HG02610 (cell line): Measurements from ENCODE around the gene TMEM119.
"Not testable (repeated sequence)": the region's sequence is repeated elsewhere in the genome, so short reads cannot be mapped to it uniquely, and the experiment has no call there.

ENCODE experiments used
- ATAC-seq: cut with Tn5 transposase; IDR thresholded peaks from one replicate; pipeline ENCODE4 v1.9.1; 2021; ENCODE audit warnings: mild to moderate bottlenecking, moderate library complexity; ENCODE audit not compliant: unreplicated experiment

Gene TMEM119

GRCh38 chr12:108635201-108635996 lies 37.5 kb upstream of the TMEM119 start:
- peak; percentile 49 for ATAC-seq

- no peak for ATAC-seq
Observed at GRCh38 chr12:108634341-108634751, 36.5 kb upstream of the TMEM119 start.

- peak; percentile 51 for ATAC-seq
Observed at GRCh38 chr12:108633534-108634248, 35.8 kb upstream of the TMEM119 start, which contains the start of gene SELPLG. Gene SELPLG, minus strand, starts transcription at chr12:108633894. Its CDS starts 9,587 bp downstream, at chr12:108624307.

- no peak for ATAC-seq
Observed at GRCh38 chr12:108633081-108633533, 35.2 kb upstream of the TMEM119 start.

- ATAC-seq: not testable (repeated sequence)
Observed at GRCh38 chr12:108631261-108631660, 33.4 kb upstream of the TMEM119 start.

GRCh38 chr12:108630481-108631207 lies 32.8 kb upstream of the TMEM119 start:
- no peak for ATAC-seq

GRCh38 chr12:108629824-108630476 lies 32.1 kb upstream of the TMEM119 start:
- no peak for ATAC-seq

- no peak for ATAC-seq
Observed at GRCh38 chr12:108629151-108629550, 31.3 kb upstream of the TMEM119 start.

- ATAC-seq: no peak
Observed at GRCh38 chr12:108627134-108627920, 29.4 kb upstream of the TMEM119 start.

- no peak for ATAC-seq
Observed at GRCh38 chr12:108625228-108625627, 27.3 kb upstream of the TMEM119 start.

GRCh38 chr12:108623577-108623976 lies 25.7 kb upstream of the TMEM119 start:
- no peak for ATAC-seq

- no peak for ATAC-seq
Observed at GRCh38 chr12:108622921-108623514, 25.1 kb upstream of the TMEM119 start.

GRCh38 chr12:108622421-108622820 lies 24.5 kb upstream of the TMEM119 start:
- no peak for ATAC-seq

- ATAC-seq: no peak
Observed at GRCh38 chr12:108621161-108621560, 23.3 kb upstream of the TMEM119 start.

- ATAC-seq: no peak
Observed at GRCh38 chr12:108620236-108620879, 22.5 kb upstream of the TMEM119 start.

- no peak for ATAC-seq
Observed at GRCh38 chr12:108619369-108620160, 21.7 kb upstream of the TMEM119 start.

- not testable (repeated sequence) for ATAC-seq
Observed at GRCh38 chr12:108618953-108619274, 21.0 kb upstream of the TMEM119 start.
